Stimulated activated CD4-positive, alpha-beta T cell treated with anti-CD3 and anti-CD28 coated beads, Interleukin-4, amount 100 ng/mL, for 24 hours (primary cell): Measurements from ENCODE around the gene BRD8.

Source experiments
- DNase-seq: peaks from one replicate; pipeline ENCODE4 v3.0.0-alpha.2; 2020

Gene BRD8

GRCh38 chr5:138096997-138097828 lies 81.2 kb downstream of the BRD8 start:
- DNase-seq = no peak

DNA sequence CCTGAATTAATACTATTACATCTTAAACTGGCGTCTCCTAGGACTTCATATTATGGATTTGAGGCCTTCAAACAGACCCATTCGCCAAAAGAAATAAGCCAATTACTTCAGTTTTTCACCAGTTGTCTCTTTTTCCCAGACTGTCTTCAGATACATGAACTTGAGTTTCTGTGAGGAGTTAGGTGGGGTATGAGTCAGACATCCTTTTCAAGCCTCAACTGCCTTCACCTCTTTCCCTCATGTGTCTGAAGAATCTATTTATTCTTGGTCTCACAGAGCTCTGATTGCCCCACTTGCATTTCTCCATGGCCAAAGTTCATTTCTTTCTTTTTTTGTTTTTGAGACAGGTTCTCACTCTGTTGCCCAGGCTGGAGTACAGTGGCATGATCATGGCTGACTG lies 82.1 kb downstream of the BRD8 start:
- DNase-seq = no peak

DNA sequence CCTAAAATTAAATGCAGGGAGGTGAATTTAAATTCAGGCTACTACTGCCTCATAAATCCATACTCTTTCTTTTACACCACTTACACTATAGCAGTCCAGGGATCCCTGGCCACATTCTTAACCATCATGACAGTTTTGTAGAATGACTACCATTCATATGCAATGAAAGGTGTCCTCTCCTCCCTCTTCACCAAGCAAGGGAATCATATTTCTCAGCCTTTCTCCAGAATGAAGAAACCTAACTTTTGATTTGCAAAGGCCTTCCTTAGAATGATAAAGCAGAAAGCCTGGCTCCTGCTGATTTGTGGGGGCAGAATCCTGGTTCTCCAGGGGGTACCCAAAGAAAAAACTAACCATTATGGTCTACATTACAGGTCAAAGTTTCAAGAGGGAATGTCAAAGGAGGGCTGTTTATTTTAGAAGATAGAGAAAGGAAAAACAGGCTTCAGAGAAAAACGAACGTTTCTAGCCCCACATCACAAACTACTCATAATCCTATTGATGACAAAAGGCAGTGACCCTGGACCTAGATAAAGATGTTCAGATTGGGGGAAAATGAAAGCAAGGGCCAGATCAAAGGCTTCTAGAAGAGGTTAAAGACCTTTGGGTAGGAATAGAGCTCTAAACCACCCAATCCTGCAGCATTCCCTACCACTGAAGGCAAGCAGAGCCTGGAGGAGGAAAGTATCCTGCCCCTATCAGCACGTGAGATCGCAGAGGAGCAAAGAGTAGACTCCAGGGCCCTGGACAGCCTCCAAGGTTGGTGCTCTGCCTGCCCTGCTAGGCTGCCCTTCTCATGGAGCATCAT lies 83.1 kb downstream of the BRD8 start:
- no peak for DNase-seq

- DNase-seq = no peak
Observed at GRCh38 chr5:138093036-138093435, 85.4 kb downstream of the BRD8 start.

GRCh38 chr5:138092301-138092700 lies 86.1 kb downstream of the BRD8 start:
- no peak for DNase-seq

- DNase-seq = no peak
Observed at GRCh38 chr5:138091685-138092084, 86.7 kb downstream of the BRD8 start.
